Stimulated activated CD4-positive, alpha-beta T cell treated with anti-CD3 and anti-CD28 coated beads, TNF-alpha, amount 100 ng/mL, for 1 hour (primary cell): ENCODE data around the gene PDE4B.

Experiments
- DNase-seq, 3 donors: peaks; one replicate each; pipeline ENCODE4 v3.0.0-alpha.2; 2020; ENCODE audit warnings: low read depth in 3 of 3, low spot score in 1 of 3

PDE4B gene

DNA sequence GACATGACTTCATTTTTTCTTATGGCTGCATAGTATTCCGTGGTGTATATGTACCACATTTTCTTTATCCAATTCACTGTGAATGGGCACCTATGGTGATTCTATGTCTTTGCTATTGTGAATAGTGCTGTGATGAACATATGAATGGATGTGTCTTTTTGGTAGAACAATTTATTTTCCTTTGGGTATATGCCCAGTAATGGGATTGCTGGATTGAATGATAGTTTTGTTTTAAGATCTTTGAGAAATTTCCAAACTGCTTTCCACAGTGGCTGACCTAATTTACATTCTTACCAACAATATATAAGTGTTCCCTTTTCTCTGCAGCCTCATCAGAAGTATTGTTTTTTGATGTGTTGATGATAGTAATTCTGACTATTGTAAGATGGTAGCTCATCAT lies 379.6 kb downstream of the PDE4B start:
- DNase-seq, result no peak

DNA sequence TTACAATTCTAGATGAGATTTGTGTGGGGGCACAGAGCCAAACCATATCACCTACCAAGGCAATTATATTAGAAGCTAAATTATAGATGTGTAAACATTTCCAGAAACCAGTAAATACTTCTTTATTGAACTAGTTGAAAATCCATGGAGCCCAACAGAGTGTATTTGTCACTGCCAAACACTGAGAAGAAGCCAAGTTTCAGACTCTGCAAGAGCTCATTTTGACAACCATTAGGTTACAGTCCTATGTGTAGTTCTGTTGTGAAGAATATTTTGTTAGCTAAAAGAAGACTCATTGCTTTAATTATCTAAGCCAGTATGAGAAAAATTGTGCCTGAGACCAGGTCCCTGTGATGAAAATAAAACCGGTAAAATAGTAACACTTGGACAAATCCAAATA lies 382.4 kb downstream of the PDE4B start:
- DNase-seq, result no peak

DNA sequence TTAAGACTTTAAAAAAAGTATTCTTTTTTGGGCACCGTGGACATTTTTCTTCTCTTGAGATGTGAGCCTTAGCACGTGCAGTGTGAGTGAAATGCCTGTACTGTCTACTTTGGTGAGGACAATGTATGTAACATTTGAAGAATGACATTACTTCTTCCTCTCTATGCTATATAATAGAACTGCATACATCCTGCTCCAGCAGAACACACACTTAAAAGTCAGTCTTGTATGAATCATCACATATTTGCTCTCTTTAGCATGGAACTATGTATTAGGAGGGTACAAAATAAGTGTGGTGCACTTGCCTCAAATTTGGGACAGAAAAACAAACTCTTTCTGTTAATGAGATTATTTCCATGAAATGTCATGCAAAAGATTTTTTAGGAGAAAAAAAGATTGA lies 382.9 kb downstream of the PDE4B start:
- no peak for DNase-seq

DNA sequence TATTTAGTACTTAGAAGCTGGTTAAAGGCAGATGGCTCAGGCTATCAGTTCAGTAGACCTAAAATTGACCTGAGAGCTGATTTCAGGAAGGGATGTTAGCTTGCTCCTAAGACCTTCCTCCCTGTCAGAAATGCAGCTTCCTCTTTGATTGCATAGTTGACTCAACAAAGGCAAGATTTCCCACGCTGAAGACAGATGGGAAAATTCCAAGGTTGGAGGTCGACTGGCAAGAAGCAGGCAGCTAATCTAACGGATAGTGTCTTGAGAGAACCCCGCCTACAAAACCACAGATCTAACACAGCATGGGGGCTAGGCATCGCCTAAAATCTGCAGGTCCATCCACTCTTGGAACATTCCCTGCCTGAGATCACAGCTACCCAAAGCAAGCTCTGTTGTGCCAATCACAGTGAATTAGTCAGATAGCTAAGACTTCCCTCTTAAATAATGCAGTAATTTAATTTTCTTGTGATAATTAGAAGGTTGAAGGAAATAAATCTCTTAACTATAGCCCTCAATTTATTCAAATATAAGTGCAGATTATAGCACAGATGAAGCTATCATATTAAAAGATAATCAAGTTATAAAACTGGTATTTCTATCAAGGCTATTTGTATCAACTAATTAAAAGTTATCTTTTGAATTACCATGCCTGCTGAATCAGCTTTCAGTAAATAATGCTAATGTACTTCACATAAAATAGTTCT lies 383.5 kb downstream of the PDE4B start:
- no peak for DNase-seq

DNA sequence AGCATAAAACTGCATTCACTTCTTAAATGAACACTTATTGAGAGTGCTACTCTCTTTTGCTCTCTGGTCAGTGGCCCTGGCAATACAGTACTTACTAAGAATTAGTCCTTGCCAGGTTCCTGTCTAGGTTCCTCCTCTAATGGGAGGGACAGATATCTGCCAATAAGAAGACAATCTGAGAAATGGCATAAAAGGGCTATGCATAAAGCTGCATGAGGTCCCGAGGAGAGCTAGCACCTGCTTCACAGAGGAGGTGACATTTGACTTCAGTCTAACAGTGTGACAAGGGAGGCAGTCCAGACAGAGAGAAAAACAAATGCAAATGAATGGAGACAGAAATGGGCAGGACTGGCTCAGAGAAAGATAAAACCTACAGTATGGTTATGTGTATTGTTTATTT lies 384.1 kb downstream of the PDE4B start:
- no peak for DNase-seq

DNA sequence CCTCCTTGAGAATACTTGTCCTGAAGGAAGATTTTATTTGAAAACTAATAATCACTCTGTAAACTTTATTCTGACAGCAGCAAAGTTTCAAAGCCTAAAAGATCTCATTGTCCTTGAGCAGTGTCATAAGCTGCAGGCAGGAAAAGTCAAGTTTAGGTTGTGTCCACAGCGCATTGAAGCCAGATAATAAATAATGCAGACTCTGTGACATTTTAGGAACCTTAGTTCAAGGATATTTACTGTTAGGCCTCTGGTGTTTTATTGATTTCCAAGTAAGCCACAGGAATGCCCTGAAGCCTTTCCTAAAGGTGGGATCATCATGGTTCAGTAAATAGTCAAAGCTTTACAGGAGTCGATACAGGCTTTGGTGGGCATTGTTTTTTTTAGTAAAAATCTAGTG lies 384.8 kb downstream of the PDE4B start:
- no peak for DNase-seq

DNA sequence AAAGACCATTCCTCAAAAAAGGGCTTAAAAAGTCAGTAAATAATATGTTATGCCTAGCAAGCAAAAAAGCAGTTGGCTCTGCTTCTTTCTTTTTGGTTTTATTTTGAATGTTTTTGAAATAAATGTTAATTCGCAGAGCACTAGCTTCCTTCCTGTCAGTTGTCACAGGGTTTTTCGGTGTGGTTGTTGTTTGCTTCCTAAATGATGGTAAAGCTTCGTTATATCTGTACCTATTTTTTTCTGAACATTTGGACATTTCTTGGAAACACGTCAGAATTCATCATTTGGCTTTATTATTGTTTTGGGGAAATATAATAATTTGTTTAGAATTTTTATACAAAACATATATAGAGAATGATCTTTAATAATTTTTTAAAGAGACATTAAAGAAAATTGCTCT lies 389.3 kb downstream of the PDE4B start:
- DNase-seq, result no peak

DNA sequence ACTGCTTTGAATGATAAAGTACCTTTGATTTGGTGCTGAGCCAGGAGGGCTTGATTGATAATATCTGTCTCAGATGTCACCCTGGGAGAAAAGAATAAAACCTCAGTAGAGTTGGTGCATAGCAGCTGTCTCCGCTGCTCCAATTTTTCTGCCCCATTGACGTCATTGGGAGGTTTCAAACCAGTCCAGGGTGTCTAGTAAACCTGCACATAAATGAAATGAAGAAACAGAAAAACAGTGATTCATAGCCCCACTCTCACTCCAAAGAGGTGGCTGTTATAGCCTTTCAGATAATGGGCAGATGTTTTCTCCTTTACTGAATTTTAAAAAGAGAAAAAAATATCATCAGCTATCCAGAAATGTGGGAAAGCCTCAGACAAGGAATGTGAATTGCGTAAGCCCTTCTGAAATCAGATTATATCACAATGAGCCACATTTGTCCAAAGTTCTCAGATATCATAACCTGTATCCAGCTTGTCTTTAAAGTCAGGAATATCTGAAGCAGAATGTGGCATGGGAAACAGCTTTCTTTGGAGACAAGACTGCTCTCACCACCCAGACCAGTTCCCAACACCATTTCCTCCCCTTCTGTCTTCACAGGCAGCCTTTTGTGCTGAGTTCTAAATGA lies 390.0 kb downstream of the PDE4B start:
- DNase-seq, result no peak

DNA sequence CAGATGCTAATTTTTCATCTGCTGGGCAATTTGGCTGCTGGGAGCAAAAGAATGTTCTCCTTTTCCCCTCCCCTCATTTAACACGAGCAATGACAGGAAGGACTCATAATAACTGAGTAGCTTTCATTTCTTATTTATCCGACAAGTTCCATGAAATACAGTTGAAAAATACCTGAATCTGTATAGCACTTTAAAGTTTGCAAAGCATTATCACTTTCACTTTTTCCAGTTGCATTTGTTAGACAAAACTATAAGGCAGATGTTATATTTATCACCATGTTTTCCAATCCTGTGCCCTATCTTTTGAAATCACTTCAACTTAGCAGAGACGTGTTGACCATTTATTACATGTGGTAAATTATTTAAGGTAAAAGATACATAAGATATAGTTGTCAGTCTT lies 390.7 kb downstream of the PDE4B start:
- DNase-seq, result no peak

DNA sequence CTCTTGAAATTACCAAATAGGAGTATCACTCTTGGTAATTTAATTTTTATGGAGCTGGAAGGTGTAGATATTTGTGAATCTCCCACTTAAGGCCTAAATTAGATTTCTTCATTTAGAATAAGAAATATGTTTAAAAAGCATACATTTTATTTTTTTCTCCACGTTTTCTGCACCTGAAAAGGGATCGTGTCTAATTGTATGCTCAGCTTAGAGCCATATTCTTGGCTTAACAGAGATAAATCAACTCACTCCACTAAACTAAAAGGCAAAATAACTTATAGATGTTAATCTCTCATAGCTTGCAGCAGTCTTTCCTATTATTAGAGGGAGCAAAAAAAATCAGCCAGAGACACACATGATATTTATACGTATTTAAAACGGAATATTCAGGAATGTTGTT lies 404.4 kb downstream of the PDE4B start:
- no peak for DNase-seq

DNA sequence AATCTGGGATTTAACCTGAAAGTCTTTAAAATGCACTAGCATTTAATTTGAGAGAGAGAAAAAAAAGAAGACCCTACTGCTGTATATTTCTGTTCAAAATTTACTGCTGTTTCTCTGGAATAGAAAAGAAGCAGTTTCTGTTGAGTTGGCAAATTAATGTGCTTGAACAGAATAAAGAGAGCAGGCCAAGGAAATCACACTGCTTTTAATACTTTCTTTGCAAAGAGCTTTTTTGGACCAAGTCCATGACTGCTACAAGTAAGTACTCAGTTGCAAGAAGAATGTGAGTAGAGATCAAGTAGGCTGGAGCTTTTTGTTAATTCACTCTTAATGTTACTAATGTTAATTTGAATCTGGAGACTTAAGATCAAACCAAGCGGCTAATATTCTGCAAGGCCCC lies 405.1 kb downstream of the PDE4B start:
- no peak for DNase-seq

DNA sequence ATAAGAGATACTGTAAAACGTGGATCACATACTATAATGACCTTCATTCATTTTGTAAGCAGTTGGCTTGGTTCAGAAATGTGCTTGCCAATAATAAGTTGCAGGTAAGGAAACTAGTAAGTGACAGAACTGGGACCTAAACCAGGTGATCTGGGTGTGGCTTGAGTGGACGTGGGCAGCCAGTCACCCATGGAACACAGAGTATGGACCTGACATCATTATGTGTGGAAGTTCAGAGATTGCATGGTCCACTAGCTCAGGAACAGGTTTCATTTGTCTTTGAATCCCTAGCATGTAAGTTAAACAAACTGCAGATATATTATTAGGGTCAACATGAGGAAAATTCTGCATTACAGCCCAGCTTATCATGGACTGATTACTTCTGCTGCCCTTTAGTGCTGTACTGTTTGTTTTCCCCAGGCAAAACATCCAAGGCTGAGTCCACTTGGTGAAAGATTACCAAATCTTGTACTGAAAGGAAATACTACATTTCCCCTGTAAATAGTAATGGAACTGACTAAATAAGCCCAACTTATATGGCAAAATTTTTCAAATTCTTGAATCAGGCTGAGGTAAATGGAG lies 414.0 kb downstream of the PDE4B start:
- DNase-seq, result no peak

DNA sequence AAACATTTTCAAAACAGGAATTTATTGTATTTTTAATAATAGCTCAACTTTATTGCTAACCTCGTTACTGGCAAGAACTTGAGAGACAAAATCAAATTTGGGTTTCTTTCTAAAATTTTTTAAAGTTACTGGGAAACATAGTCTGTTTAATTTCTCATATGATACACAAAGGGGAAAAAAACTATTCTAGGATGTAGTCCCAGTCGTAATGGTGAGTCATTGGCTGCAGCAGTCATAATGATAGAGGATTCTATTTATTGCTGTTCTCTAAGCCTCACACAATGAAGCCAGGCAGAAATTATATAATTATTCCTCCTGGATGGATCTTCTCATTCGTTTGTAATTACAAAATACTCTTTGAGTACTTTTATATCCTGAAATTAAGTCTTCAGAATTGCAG lies 414.8 kb downstream of the PDE4B start:
- DNase-seq, result no peak

DNA sequence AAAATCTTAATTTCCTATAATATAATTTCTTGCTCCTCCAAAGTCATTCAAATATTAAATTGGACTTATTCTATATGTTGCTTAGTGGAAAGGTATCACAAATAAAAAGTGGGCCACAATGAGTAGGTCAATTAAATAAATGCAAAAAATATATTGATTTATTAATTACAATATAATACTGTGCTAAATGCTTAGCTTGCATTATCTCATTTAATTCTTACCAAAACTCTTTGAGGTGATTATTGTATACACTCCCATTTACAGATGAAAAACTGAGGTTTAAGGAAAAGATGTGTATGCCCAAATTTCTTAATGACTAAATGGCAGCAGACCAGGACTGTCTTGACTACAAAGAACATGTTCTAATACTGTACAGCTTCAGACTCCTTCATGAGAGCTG lies 415.9 kb downstream of the PDE4B start:
- no peak for DNase-seq

DNA sequence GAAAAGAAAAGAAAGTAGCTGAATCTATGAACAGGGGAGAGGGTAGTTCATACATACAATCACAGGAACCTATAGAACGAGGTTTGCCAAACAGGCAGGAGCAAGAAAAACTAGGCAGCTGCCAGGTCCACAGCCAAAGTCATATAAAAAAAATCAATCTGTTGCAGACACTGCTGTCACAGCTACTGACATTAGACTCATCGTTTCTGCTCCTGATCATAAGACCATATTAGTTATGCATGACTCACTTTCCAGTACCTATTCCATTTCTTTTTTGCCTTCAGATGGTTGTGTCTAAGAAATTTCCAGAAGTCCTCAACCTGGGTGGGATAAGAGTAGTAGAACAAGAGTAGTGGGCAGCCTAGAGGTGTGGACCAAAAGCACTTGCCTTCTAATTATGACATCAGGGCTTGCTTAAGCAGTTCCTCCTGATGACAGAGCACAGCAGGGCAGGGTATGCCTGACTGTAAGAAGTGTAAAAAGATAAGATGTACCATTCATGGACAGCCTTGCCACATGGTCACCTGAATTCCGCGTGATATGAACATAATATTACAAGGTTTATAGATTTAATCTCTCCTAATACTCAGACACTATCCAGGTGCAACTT lies 418.0 kb downstream of the PDE4B start:
- no peak for DNase-seq

DNA sequence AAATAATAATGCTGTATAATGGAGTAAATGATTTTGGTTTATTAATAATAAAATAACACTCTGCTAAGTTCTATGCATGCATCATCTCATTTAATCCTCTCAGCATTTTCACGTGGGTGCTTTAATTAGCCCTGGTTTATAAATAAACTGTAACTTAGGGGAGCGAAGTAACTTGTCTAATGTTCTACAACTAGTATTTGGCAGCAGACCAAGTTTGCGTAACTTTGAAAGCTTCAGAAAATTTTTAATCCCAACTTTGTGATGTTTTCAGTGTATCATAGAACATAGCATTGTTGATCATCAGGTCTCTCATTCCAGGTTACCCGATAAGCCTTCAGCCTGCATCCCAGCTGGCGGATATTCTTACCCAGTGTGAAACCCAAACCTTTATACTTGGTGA lies 418.8 kb downstream of the PDE4B start:
- no peak for DNase-seq

DNA sequence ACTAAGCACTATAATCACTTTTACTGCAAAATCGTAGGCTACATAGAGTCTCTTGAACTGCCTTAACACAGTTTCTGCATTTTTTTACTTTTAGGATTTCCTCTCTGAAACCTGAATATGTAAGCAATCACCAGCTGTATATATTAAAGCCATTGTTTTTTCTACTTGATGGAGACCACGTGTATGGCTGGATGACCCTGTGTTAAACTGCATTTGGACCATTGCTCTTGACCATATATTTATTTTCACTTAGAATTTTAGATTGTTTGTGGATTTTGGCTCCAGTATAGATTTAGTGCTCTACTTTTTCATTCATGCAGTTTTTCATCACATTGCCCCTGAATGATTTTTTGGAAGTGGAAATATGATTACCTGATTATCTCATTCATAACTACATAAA lies 420.8 kb downstream of the PDE4B start:
- DNase-seq, result no peak

DNA sequence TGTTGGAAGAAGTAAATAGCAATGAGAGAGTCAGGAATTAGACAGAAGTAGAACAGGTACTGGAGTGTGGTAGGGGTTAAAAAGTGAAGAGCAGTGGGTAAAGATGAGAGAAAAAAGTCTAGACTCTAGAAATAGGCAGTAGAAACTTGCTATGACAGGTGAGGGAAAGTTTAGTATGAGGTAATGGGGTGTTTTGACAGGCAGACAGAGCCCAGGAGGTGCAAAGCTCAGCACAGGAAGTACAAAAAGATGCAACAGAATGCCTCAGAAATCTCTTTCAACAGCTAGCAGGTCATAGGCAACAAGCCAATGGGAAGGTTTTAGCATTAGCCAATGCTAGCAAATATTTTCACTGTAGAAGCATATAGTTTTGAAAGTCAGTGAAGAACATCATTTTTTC lies 422.2 kb downstream of the PDE4B start:
- no peak for DNase-seq

DNA sequence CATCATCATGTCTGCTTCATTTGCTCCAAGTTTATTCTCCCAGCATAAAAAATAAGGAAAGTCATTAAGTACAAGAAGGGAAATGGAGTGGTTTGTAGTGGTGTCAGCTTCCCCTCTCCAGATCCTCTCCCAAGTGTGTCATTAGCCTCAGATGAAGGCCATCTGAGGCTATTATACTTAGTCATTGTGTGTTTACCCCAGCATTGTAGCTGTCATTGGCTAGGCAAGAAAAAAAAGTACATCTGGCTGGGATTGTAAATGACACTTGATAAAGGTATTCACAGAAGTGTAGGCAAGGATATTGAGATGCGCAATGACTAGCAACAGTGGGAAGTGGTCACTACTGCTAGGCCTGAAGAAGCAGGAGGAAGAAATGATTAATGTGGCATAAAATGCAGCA lies 424.3 kb downstream of the PDE4B start:
- no peak for DNase-seq

DNA sequence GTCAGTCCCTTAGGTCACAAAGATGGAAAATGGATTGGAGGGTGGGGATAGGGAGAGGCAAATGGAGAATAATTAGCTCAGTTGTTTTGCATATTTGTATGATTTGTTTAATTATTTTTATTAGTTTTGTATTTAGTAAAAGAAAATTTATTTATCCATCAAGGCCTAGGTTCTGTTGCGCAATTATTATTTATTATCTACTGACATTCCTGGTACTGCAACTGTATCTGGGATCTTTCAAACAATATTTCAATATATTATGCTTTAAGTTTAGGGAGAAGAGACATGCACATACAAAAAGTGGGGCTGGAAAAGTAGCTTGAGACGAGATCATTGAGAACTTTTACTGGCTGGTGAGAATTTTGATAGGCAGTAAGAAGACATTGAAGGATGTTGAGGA lies 424.9 kb downstream of the PDE4B start:
- no peak for DNase-seq

DNA sequence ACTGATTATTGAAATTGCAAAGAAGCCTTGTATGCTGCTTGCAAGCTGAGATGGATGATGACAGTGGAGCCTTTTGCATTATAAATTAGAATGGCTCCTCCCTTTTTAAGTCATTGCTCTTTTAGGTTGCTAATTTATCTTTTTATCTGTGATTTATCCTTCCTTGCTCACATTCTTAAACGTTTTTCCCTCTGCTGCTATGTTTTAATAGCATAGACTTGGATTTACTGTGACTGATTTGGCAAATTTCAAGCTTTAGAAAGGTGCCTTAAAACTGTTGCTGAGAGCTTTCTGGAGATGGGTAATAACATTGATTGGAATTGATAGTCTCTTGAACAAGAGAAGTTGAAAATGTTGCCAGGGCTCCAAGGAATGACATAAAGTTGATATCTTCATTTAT lies 427.8 kb downstream of the PDE4B start:
- no peak for DNase-seq

DNA sequence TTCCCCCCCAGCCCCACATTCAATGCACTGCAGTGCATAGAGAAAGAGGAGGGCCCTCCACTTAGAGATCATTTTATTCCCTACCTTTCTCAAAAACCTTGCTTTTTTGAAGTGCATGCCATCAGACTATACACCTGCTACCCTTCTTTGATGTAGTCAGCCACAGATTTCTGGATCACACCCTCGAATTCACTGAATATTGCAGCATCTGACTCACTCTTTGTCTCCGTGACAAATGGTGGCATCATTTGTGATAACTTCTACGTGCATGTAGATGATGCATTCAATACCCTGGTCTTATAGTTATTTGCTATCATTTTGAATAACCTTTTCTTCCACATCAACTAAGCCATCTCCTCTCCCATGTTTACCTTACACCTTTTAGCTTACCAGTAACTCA lies 431.0 kb downstream of the PDE4B start:
- no peak for DNase-seq

DNA sequence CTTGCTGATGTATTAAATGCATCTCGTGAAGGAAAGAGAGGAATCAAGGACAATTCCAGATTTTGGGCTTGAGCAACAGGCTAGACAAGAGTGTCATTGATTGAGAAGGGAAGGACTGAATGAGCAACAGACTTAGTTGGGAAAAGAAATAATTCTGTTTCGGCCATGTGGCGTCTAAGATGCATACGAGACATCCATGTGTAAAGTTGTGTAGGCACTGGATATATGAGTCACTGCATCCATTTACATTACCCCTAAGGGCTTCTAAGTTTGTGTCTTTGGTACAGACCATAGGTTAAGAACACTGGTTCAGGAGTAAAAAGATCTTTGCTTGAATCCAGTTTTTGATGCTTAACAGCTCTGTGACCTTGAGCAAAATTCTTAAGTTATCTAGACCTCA lies 434.3 kb downstream of the PDE4B start:
- DNase-seq, result no peak
